ENCODE measurements around the gene POGK. TPM values are rescaled to one million over a fixed set of nuclear protein-coding genes. Genes with fewer than 3 reads are reported as not detected.
A peak's percentile ranks its signal among the peaks of the same experiment; 100 is the strongest.
"Not testable (repeated sequence)": the region's sequence is repeated elsewhere in the genome, so short reads cannot be mapped to it uniquely, and the experiment has no call there.

The POGK gene
- total RNA-seq, 1 donor from 2014 or later = 18.5 TPM

GRCh38 chr1:166852918-166853317 lies 13.6 kb downstream of the POGK start:
- no peak for DNase-seq (ENCODE audit: low spot score)
- intact Hi-C loops (cut with DNase I) = no loop called here

GRCh38 chr1:166855558-166855957 lies 16.3 kb downstream of the POGK start:
- intact Hi-C loops (cut with DNase I) = no loop called here

GRCh38 chr1:166857995-166858394 lies 18.7 kb downstream of the POGK start:
- DNase-seq (ENCODE audit: low spot score) = no peak
- intact Hi-C loops (cut with DNase I) = no loop called here

More at GRCh38 chr1:166855558-166855957, 16.3 kb downstream of the POGK start:
- no peak for DNase-seq (ENCODE audit: low spot score)

- intact Hi-C loops (cut with DNase I) = no loop called here
- DNase-seq (ENCODE audit: low spot score) = no peak
These were observed 19.6 kb downstream of the POGK start for GRCh38 chr1:166858726-166859419.

- intact Hi-C loops (cut with DNase I) = no loop called here
- DNase-seq (ENCODE audit: low spot score) = no peak
These were observed 20.3 kb downstream of the POGK start for GRCh38 chr1:166859597-166859996.

- DNase-seq (ENCODE audit: low spot score) = no peak
- intact Hi-C loops (cut with DNase I) = no loop called here
These were observed 26.7 kb downstream of the POGK start for GRCh38 chr1:166865926-166866325.

- no peak for DNase-seq (ENCODE audit: low spot score)
- intact Hi-C loops (cut with DNase I) = no loop called here
These were observed 29.4 kb downstream of the POGK start for GRCh38 chr1:166868639-166869038.

- intact Hi-C loops (cut with DNase I) = no loop called here
- DNase-seq (ENCODE audit: low spot score) = no peak
These were observed 30.2 kb downstream of the POGK start for GRCh38 chr1:166869318-166870099.

GRCh38 chr1:166870584-166870983 lies 31.3 kb downstream of the POGK start:
- DNase-seq (ENCODE audit: low spot score) = no peak
- intact Hi-C loops (cut with DNase I) = no loop called here

- intact Hi-C loops (cut with DNase I) = no loop called here
- DNase-seq (ENCODE audit: low spot score) = no peak
These were observed 35.2 kb downstream of the POGK start for GRCh38 chr1:166874464-166874863.

GRCh38 chr1:166875302-166875733 lies 36.0 kb downstream of the POGK start:
- intact Hi-C loops (cut with DNase I) = no loop called here
- no peak for DNase-seq (ENCODE audit: low spot score)

GRCh38 chr1:166875734-166876539 lies 36.7 kb downstream of the POGK start, which contains the start of gene TADA1:
Gene TADA1 (minus strand): TSS chr1:166876264. CDS start chr1:166876233, 31 bp downstream.
- intact Hi-C loops (cut with DNase I) = loop anchor here (1.0 kb wide), 1 partner anchor 37 kb away; the partner anchor contains the start of gene POGK
- peak; percentile 99 for DNase-seq (ENCODE audit: low spot score)

GRCh38 chr1:166876540-166876838 lies 37.2 kb downstream of the POGK start:
- intact Hi-C loops (cut with DNase I) = loop anchor here (1.0 kb wide), 1 partner anchor 37 kb away; the partner anchor contains the start of gene POGK
- DNase-seq (ENCODE audit: low spot score) = no peak

GRCh38 chr1:166878173-166878917 lies 39.1 kb downstream of the POGK start:
- DNase-seq (ENCODE audit: low spot score); intact Hi-C loops (cut with DNase I): not testable (repeated sequence)

GRCh38 chr1:166882893-166883292 lies 43.6 kb downstream of the POGK start:
- intact Hi-C loops (cut with DNase I) = no loop called here

GRCh38 chr1:166884040-166884642 lies 44.9 kb downstream of the POGK start:
- intact Hi-C loops (cut with DNase I) = loop anchor here (1.0 kb wide), 1 partner anchor 175 kb away; no protein-coding TSS in a partner anchor
- peak; percentile 77 for DNase-seq (ENCODE audit: low spot score)

More at GRCh38 chr1:166882893-166883292, 43.6 kb downstream of the POGK start:
- no peak for DNase-seq (ENCODE audit: low spot score)

- no peak for DNase-seq (ENCODE audit: low spot score)
- intact Hi-C loops (cut with DNase I) = loop anchor here (1.0 kb wide), 1 partner anchor 174 kb away; no protein-coding TSS in a partner anchor
These were observed 45.7 kb downstream of the POGK start for GRCh38 chr1:166884971-166885370.

- intact Hi-C loops (cut with DNase I) = no loop called here
These were observed 49.3 kb downstream of the POGK start for GRCh38 chr1:166888373-166889111.

More at GRCh38 chr1:166888373-166889111, 49.3 kb downstream of the POGK start:
- DNase-seq (ENCODE audit: low spot score) = no peak

Data from cardiac septum (tissue), 1 donor.